Limb (tissue), 2 donors: ENCODE measurements around the gene COL13A1.

ENCODE experiments used
- DNase-seq, 2 donors: peaks; one replicate each; pipeline ENCODE4 v3.0.0-alpha.2; 2016; ENCODE audit errors: extremely low spot score in 2 of 2

COL13A1 gene

GRCh38 chr10:69801434-69802315 lies at the start of gene COL13A1:
COL13A1 (plus strand) TSS chr10:69801906; CDS start chr10:69802424, 518 bp downstream.
- DNase-seq, result peak; percentile 24 to 74

- DNase-seq, result no peak
Observed at GRCh38 chr10:69752479-69752878, 49.2 kb upstream of the COL13A1 start.

GRCh38 chr10:69756279-69756678 lies 45.4 kb upstream of the COL13A1 start:
- no peak for DNase-seq

GRCh38 chr10:69757206-69757552 lies 44.5 kb upstream of the COL13A1 start:
- no peak for DNase-seq

- peak; percentile 48 to 71 for DNase-seq
Observed at GRCh38 chr10:69757553-69758309, 44.0 kb upstream of the COL13A1 start.

- DNase-seq, result no peak
Observed at GRCh38 chr10:69758310-69758728, 43.4 kb upstream of the COL13A1 start.

- DNase-seq, result no peak
Observed at GRCh38 chr10:69759641-69760040, 42.1 kb upstream of the COL13A1 start.

- DNase-seq, result no peak
Observed at GRCh38 chr10:69760072-69760471, 41.6 kb upstream of the COL13A1 start.

GRCh38 chr10:69761320-69761719 lies 40.4 kb upstream of the COL13A1 start:
- no peak for DNase-seq

GRCh38 chr10:69766161-69766910 lies 35.4 kb upstream of the COL13A1 start:
- peak; percentile 40 to 62 for DNase-seq

GRCh38 chr10:69767793-69768192 lies 33.9 kb upstream of the COL13A1 start:
- DNase-seq, result no peak

- DNase-seq, result no peak
Observed at GRCh38 chr10:69768386-69768785, 33.3 kb upstream of the COL13A1 start.

- DNase-seq, result no peak
Observed at GRCh38 chr10:69769395-69769992, 32.2 kb upstream of the COL13A1 start.

GRCh38 chr10:69772933-69773704 lies 28.6 kb upstream of the COL13A1 start:
- no peak for DNase-seq

GRCh38 chr10:69774596-69774995 lies 27.1 kb upstream of the COL13A1 start:
- DNase-seq, result no peak

GRCh38 chr10:69780077-69780476 lies 21.6 kb upstream of the COL13A1 start:
- DNase-seq, result no peak

- no peak for DNase-seq
Observed at GRCh38 chr10:69781576-69781975, 20.1 kb upstream of the COL13A1 start.

- DNase-seq, result no peak
Observed at GRCh38 chr10:69783515-69783914, 18.2 kb upstream of the COL13A1 start.

- DNase-seq, result no peak
Observed at GRCh38 chr10:69786791-69787190, 14.9 kb upstream of the COL13A1 start.

- no peak for DNase-seq
Observed at GRCh38 chr10:69787681-69788080, 14.0 kb upstream of the COL13A1 start.

- no peak for DNase-seq
Observed at GRCh38 chr10:69789164-69789576, 12.5 kb upstream of the COL13A1 start.
